ENCODE results near the gene VSNL1. TPM values are rescaled to one million over a fixed set of nuclear protein-coding genes. Genes with fewer than 3 reads are reported as not detected.
A peak's percentile ranks its signal among the peaks of the same experiment; 100 is the strongest.

The VSNL1 gene
- polyA plus RNA-seq, 1 of the 3 experiments (the other 2 are of a cell fraction): 1.3 TPM

GRCh38 chr2:17617955-17618354 is 77.5 kb downstream of the VSNL1 start:
- H3K27ac ChIP-seq (ENCODE audit: low read depth in 2 of 2, low read length in 1 of 2): no peak overlapping the region
- POLR2A ChIA-PET: no interaction called here
- H3K4me2 ChIP-seq: no peak overlapping the region
- no peak for DNase-seq
- H3K27me3 ChIP-seq (ENCODE audit: insufficient read depth): no peaks in the 10 kb centered on the region
- H3K9me2 ChIP-seq: no peaks in the 10 kb centered on the region
- peaks cover 33% of the 10 kb centered on the region for H3F3A ChIP-seq (replicated peaks; ENCODE audit: insufficient read depth)
- H3K4me3 ChIP-seq (ENCODE audit: low read depth in 2 of 2, low read length in 1 of 2): no peak overlapping the region
- no peaks in the 10 kb centered on the region for H3K36me3 ChIP-seq (replicated peaks in 1 of 2; ENCODE audit: control insufficient read depth in 1 of 2, insufficient read depth in 2 of 2, low read length in 1 of 2)
- no peak for TF ChIP-seq CTCF (IDR thresholded peaks at IDR 0.05)
- no peak overlapping the region for H3K9ac ChIP-seq
- no peaks in the 10 kb centered on the region for H4K20me1 ChIP-seq (ENCODE audit: insufficient read depth)
- no peak overlapping the region for H2AFZ ChIP-seq (ENCODE audit: low read depth)
- H3K9me3 ChIP-seq: no peaks in the 10 kb centered on the region
- H3K4me1 ChIP-seq (ENCODE audit: control insufficient read depth in 1 of 2, insufficient read depth in 2 of 2, low read depth in 1 of 2, low read length in 1 of 2): peaks cover 3 to 44% of the 10 kb centered on the region in 2 experiments; a peak in 3 of 4 replicates
- no peaks in the 10 kb centered on the region for H3K79me2 ChIP-seq (ENCODE audit: insufficient read depth)
- CTCF ChIA-PET: interaction anchor here (1.2 to 1.3 kb wide), 2 partner anchors 11 to 19 kb away, joined by 3 to 5 read pairs; no protein-coding TSS in a partner anchor
- WGBS (ENCODE audit: low lambda C conversion rate): 0% methylated on average over 1 of the region's 1 CpG

GRCh38 chr2:17620280-17620679 is 79.8 kb downstream of the VSNL1 start:
- Histone ChIP-seq H3K4me3 (ENCODE audit: low read depth in 2 of 2, low read length in 1 of 2) (no peak overlapping the region), H3K9ac (no peak overlapping the region), H3K27ac (ENCODE audit: low read depth in 2 of 2, low read length in 1 of 2) (peak overlapping the region in 1 of 2 experiments; percentile 77; a peak in 2 of 4 replicates), H4K20me1 (ENCODE audit: insufficient read depth) (no peaks in the 10 kb centered on the region), H3K9me2 (no peaks in the 10 kb centered on the region), H3F3A (replicated peaks; ENCODE audit: insufficient read depth) (peaks cover 32% of the 10 kb centered on the region), H3K36me3 (replicated peaks in 1 of 2; ENCODE audit: control insufficient read depth in 1 of 2, insufficient read depth in 2 of 2, low read length in 1 of 2) (no peaks in the 10 kb centered on the region), H3K9me3 (no peaks in the 10 kb centered on the region), H3K27me3 (ENCODE audit: insufficient read depth) (no peaks in the 10 kb centered on the region), H2AFZ (ENCODE audit: low read depth) (no peak overlapping the region), H3K79me2 (ENCODE audit: insufficient read depth) (no peaks in the 10 kb centered on the region), H3K4me1 (ENCODE audit: control insufficient read depth in 1 of 2, insufficient read depth in 2 of 2, low read depth in 1 of 2, low read length in 1 of 2) (peaks cover 3 to 40% of the 10 kb centered on the region in 2 experiments; a peak in 3 of 4 replicates), H3K4me2 (peak overlapping the region; percentile 62)
- no peak for DNase-seq
- CTCF ChIA-PET: interaction anchor here (1.3 kb wide), 1 partner anchor 26 kb away, joined by 3 read pairs; no protein-coding TSS in a partner anchor
- WGBS (ENCODE audit: low lambda C conversion rate): 62% methylated on average over 6 of the region's 6 CpGs
- POLR2A ChIA-PET: no interaction called here
- TF ChIP-seq YY1 (IDR thresholded peaks at IDR 0.05; ENCODE audit: low read depth): no peak

GRCh38 chr2:17620841-17621240 is 80.3 kb downstream of the VSNL1 start:
- no peaks in the 10 kb centered on the region for H4K20me1 ChIP-seq (ENCODE audit: insufficient read depth)
- peak overlapping the region; percentile 65; the same call in 1 of the 2 replicates for H2AFZ ChIP-seq (ENCODE audit: low read depth)
- no peaks in the 10 kb centered on the region for H3K9me2 ChIP-seq
- POLR2A ChIA-PET: no interaction called here
- CTCF ChIA-PET: interaction anchor here (0.6 to 0.7 kb wide), 2 partner anchors 9 to 864 kb away, joined by 3 read pairs; no protein-coding TSS in a partner anchor
- H3K36me3 ChIP-seq (replicated peaks in 1 of 2; ENCODE audit: control insufficient read depth in 1 of 2, insufficient read depth in 2 of 2, low read length in 1 of 2): no peaks in the 10 kb centered on the region
- H3K9me3 ChIP-seq: no peaks in the 10 kb centered on the region
- DNase-seq: no peak
- H3K27me3 ChIP-seq (ENCODE audit: insufficient read depth): no peaks in the 10 kb centered on the region
- H3K27ac ChIP-seq (ENCODE audit: low read depth in 2 of 2, low read length in 1 of 2): peak overlapping the region in 1 of 2 experiments; percentile 77; a peak in 2 of 4 replicates
- peak overlapping the region; percentile 62 for H3K4me2 ChIP-seq
- H3F3A ChIP-seq (replicated peaks; ENCODE audit: insufficient read depth): peaks cover 26% of the 10 kb centered on the region
- H3K9ac ChIP-seq: peak overlapping the region; percentile 35; the same call in 1 of the 2 replicates
- no peak overlapping the region for H3K4me3 ChIP-seq (ENCODE audit: low read depth in 2 of 2, low read length in 1 of 2)
- peaks cover 3 to 35% of the 10 kb centered on the region in 2 experiments; a peak in 3 of 4 replicates for H3K4me1 ChIP-seq (ENCODE audit: control insufficient read depth in 1 of 2, insufficient read depth in 2 of 2, low read depth in 1 of 2, low read length in 1 of 2)
- no peak for TF ChIP-seq MEF2A (IDR thresholded peaks at IDR 0.05; ENCODE audit: borderline replicate concordance, low read depth)
- TF ChIP-seq TCF12 (IDR thresholded peaks at IDR 0.05): 0 out of 2 replicates have a peak, but pooled peaks have one; percentile 19
- no peak for TF ChIP-seq TAF1 (IDR thresholded peaks at IDR 0.05; ENCODE audit: borderline replicate concordance, low read depth, low read length)
- peak; percentile 57; the same call in 1 of the 2 replicates for TF ChIP-seq FOSL2 (IDR thresholded peaks at IDR 0.05; ENCODE audit: borderline replicate concordance, low read depth)
- H3K79me2 ChIP-seq (ENCODE audit: insufficient read depth): no peaks in the 10 kb centered on the region

Measured in SK-N-SH (cell line).